Uterus (tissue), 2 donors: ENCODE measurements around the gene TMEM87B.

Experiments used
- POLR2A ChIP-seq, 2 donors: fragments of 450-650 bp; IDR thresholded peaks; one replicate each; pipeline ENCODE4 v1.6.1; 2016; ENCODE audit warnings: antibody characterized with exemption in 2 of 2, mild to moderate bottlenecking in 1 of 2, moderate library complexity in 1 of 2
- TF ChIP-seq, protein P1 (sequence below), 4 experiments: fragments of 200-600 bp in 2 of 4; fragments of 450-650 bp in 2 of 4; sonication (generic) in 2 of 4; IDR thresholded peaks; one replicate each; pipeline ENCODE4 v1.5.1; 2016 to 2019; ENCODE audit warnings: antibody characterized with exemption in 4 of 4, mild to moderate bottlenecking in 2 of 4, moderate library complexity in 1 of 4

DNA sequence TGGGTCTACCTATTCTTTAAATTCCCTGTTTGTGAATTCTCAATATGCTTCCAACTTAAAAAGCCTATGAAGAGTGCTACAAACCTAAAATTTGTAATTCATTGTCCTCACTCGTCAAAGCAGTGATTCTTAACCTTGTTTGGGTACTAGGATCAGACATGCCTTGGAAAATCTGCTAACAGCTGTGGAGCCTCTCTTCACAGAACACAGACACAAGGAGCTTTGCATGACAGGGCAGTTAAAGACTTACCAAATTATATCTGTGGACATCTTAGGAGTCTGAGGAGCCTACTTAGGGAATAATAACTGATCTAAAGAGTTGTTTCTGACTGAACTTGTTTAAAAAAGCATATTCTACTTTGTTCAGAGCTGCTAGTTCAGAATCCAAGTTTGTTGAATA lies 38.1 kb downstream of the TMEM87B start:
- TF ChIP-seq, protein P1, sequence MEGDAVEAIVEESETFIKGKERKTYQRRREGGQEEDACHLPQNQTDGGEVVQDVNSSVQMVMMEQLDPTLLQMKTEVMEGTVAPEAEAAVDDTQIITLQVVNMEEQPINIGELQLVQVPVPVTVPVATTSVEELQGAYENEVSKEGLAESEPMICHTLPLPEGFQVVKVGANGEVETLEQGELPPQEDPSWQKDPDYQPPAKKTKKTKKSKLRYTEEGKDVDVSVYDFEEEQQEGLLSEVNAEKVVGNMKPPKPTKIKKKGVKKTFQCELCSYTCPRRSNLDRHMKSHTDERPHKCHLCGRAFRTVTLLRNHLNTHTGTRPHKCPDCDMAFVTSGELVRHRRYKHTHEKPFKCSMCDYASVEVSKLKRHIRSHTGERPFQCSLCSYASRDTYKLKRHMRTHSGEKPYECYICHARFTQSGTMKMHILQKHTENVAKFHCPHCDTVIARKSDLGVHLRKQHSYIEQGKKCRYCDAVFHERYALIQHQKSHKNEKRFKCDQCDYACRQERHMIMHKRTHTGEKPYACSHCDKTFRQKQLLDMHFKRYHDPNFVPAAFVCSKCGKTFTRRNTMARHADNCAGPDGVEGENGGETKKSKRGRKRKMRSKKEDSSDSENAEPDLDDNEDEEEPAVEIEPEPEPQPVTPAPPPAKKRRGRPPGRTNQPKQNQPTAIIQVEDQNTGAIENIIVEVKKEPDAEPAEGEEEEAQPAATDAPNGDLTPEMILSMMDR (IDR thresholded peaks at IDR 0.05): no peak
- TF ChIP-seq POLR2A (IDR thresholded peaks at IDR 0.05): no peak
